Mucosa of descending colon (tissue), 3 donors: ENCODE results near the gene UQCC3. TPM values are rescaled to one million over a fixed set of nuclear protein-coding genes. Genes with fewer than 3 reads are reported as not detected.
A peak's percentile ranks its signal among the peaks of the same experiment; 100 is the strongest.

Source experiments
- ATAC-seq: fragments of 200-7000 bp; cut with Tn5 transposase; one replicate; pipeline ENCODE4 v1.9.1; 2020; ENCODE audit warnings: mild to moderate bottlenecking, moderate library complexity
- DNase-seq, 3 donors: peaks; one replicate each; pipeline ENCODE4 v3.0.0-alpha.2; 2020
- H3K36me3 ChIP-seq: fragments of 200-600 bp; one replicate; pipeline ENCODE4 v1.8.0; 2021; ENCODE audit warnings: low read depth, mild to moderate bottlenecking
- H3K4me1 ChIP-seq: fragments of 200-600 bp; one replicate; pipeline ENCODE4 v1.8.0; 2021; ENCODE audit warnings: low read depth, mild to moderate bottlenecking
- H3K4me3 ChIP-seq: fragments of 200-600 bp; one replicate; pipeline ENCODE4 v1.8.0; 2021; ENCODE audit warnings: mild to moderate bottlenecking
- H3K9me3 ChIP-seq: fragments of 200-600 bp; one replicate; pipeline ENCODE4 v1.8.0; 2021; ENCODE audit warnings: mild to moderate bottlenecking
- CTCF ChIP-seq: fragments of 200-600 bp; IDR thresholded peaks from one replicate; pipeline ENCODE4 v1.8.0; 2022; ENCODE audit warnings: antibody characterized with exemption, mild to moderate bottlenecking
- intact Hi-C, 2 donors: fragments of 100-400 bp; cut with DNase I in 1 of 2; cut with micrococcal nuclease in 1 of 2; formaldehyde crosslinking; loops; one replicate each; pipeline versions ENCODE4 v1.11.0 to v1.11.1; 2022; cut with DNase I, micrococcal nuclease
- total RNA-seq, 3 donors: library from RNA; stranded (reverse); fragmentation: NEBNext Ultra II Directional in 2 of 3; extraction: Animal tissue kit (Norgen Biotek cat#: 25700) in 2 of 3; gene quantifications; one replicate each; pipeline versions ENCODE4 v1.2.1 to v1.2.4, GENCODE V29; 2021 to 2023
- donor health status: DM: no; HTN: no; CAD: no; lungs with moderate emphysema.
- donor health status: DM: no; HTN: no; CAD: no.
- donor health status: DM: no; HTN: yes; CAD: no.

UQCC3 gene
- total RNA-seq, 3 donors from 2014 or later = 9.0 to 12.1 (median 10.8) TPM

GRCh38 chr11:62712861-62713260, 41.4 kb downstream of the UQCC3 start:
- Histone ChIP-seq H3K4me3 (no peak overlapping the region), H3K9me3 (no peaks in the 10 kb centered on the region), H3K36me3 (peaks cover 19% of the 10 kb centered on the region), H3K4me1 (peaks cover 22% of the 10 kb centered on the region)
- intact Hi-C loops = no loop called here
- no peak for TF ChIP-seq CTCF
- no peak for ATAC-seq
- no peak for DNase-seq

DNA sequence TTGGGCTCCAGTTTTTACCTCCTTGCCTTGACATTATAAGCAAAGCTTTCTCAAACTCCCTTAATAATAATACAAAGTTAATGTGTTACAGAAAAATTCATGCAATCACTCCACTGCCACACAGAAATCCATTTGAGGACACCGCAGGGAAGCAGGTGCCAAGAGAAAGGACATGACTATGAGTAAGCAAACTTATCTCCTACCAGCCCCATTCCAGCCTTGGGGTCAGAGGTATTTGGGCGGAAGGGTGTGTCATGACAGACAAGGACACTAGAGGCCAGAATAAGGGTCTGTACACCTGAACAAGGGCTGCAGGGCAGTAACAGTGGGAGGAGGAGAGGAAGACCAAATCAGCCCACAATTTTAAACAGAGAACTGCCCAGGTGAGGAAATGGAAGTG, 41.9 kb downstream of the UQCC3 start:
- ATAC-seq = peak; percentile 55
- TF ChIP-seq CTCF = no peak

DNA sequence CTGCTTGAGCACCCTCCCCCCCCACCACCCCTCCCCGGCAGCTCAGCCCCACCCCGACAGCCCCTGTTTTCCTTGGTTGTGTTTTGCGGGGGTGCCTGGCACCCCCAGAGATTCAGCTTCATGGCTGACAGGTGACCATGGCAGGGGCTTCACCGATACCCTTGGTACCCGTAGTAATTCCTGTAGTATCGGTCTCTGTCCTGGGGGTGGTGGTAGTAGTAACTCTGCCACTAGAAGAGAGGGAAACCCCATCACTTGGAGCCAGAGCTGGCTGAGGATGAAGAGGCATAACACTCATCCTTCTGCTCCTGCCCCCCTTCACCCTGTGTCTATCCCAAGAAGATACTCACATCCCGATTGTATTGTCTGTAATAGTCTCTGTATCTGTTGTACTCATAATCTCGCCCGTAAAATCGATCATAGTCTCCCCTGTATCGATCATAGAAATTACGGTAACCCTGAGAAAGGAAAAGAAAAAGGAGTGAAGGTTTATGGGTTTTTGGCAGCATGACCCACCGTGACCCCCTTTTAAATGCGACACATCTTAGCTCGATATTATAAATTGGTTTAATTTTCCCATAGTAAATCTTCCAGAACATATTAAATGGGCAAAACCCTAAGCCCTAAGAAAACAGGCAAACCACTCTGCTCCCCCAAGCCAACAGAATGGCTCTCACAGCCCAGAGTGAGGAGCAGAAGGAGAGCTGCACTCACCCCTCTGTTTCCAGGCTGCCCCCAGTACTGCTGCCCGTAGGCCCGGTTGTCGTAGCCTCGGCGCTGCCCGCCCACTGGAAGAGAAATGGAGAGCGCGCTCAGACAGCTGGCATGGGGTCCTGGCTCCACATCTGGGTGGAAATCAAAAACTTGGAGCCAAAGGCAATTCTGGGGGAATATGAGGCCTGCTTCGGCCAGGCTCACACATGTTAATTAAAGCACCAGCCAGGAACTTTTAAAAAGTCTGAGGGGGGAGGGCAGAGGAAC, 44.0 kb downstream of the UQCC3 start:
- Histone ChIP-seq H3K4me1 (peaks cover 6% of the 10 kb centered on the region), H3K4me3 (no peak overlapping the region), H3K36me3 (peaks cover 37% of the 10 kb centered on the region), H3K9me3 (no peaks in the 10 kb centered on the region)
- no peak for TF ChIP-seq CTCF
- DNase-seq = peak in 1 of 3 donors; percentile 31
- no peak for ATAC-seq
- intact Hi-C loops = no loop called here

More for the DNA sequence above, 41.9 kb downstream of the UQCC3 start:
- intact Hi-C loops = no loop called here
- DNase-seq = peak in 2 of 3 donors; percentile 47 to 49
- no peak overlapping the region for H3K4me3 ChIP-seq
- H3K36me3 ChIP-seq = peaks cover 24% of the 10 kb centered on the region
- peaks cover 17% of the 10 kb centered on the region for H3K4me1 ChIP-seq
- no peaks in the 10 kb centered on the region for H3K9me3 ChIP-seq

DNA sequence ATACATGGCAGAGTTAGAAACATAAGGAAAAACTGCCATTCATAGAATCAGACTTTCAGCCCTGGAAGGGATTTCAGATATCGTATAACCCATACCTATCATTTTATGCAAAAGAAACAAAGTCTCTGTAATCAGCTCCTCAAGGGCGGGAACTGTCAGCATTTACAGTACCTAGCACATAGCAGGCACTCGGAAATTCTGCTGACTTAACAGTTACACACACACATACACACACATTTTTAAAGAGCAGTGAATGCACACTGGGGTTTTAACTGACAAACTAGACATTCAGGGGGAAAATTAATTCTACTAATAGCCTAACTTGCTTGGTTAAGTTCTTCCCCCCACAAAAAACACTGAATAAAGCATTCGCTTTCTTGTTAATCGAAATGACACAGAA, 44.7 kb downstream of the UQCC3 start:
- no peak for TF ChIP-seq CTCF
- intact Hi-C loops = no loop called here
- Histone ChIP-seq H3K4me1 (peaks cover 6% of the 10 kb centered on the region), H3K9me3 (no peaks in the 10 kb centered on the region), H3K4me3 (no peak overlapping the region), H3K36me3 (peaks cover 43% of the 10 kb centered on the region)
- no peak for DNase-seq
- ATAC-seq = no peak

GRCh38 chr11:62716816-62717215, 45.3 kb downstream of the UQCC3 start:
- ATAC-seq (no peak), DNase-seq (peak in 1 of 3 donors; percentile 34)
- no peak for TF ChIP-seq CTCF
- peaks cover 47% of the 10 kb centered on the region for H3K36me3 ChIP-seq
- H3K4me1 ChIP-seq = peaks cover 6% of the 10 kb centered on the region
- H3K4me3 ChIP-seq = no peak overlapping the region
- intact Hi-C loops = no loop called here
- no peaks in the 10 kb centered on the region for H3K9me3 ChIP-seq
